Lower leg skin (tissue), 4 donors: Measurements from ENCODE around the gene BTN2A1. TPM values are rescaled to one million over a fixed set of nuclear protein-coding genes. Genes with fewer than 3 reads are reported as not detected.
"Not testable (repeated sequence)": the region's sequence is repeated elsewhere in the genome, so short reads cannot be mapped to it uniquely, and the experiment has no call there.

Experiments
- DNase-seq, 2 donors: peaks; one replicate each; pipeline ENCODE4 v3.0.0-alpha.2; 2019; ENCODE audit warnings: low spot score in 2 of 2
- H3K4me3 ChIP-seq: fragments of 200-600 bp; sonication (generic); 2 replicates; pipeline ENCODE4 v1.5.1; 2017; ENCODE audit warnings: mild to moderate bottlenecking, low read depth; ENCODE audit not compliant: poor library complexity, severe bottlenecking
- CTCF ChIP-seq, 3 donors: fragments of 450-650 bp; IDR thresholded peaks; one replicate each; pipeline ENCODE4 v1.5.1; 2016; ENCODE audit warnings: antibody characterized with exemption in 3 of 3, mild to moderate bottlenecking in 3 of 3, moderate library complexity in 2 of 3
- POLR2A ChIP-seq, 2 donors: fragments of 450-650 bp; IDR thresholded peaks; one replicate each; pipeline ENCODE4 v1.6.1; 2016 to 2017; ENCODE audit warnings: antibody characterized with exemption in 2 of 2, mild to moderate bottlenecking in 1 of 2, moderate library complexity in 1 of 2
- WGBS, 2 donors: methylation state at CpG; one replicate each; pipeline ENCODE4 v1.1.5; 2018; 5-methylcytosine and 5-hydroxymethylcytosine counted together
- intact Hi-C: fragments of 100-400 bp; cut with DNase I; formaldehyde crosslinking; loops from one replicate; pipeline ENCODE4 v1.15.0; 2023; ENCODE audit warnings: low total_unique reads
- total RNA-seq, 4 donors: library from RNA; depleted of rRNA; stranded (reverse); fragments of >200 nt; gene quantifications; one replicate each; pipeline ENCODE4 v1.1.0, GENCODE V29; 2016

Gene BTN2A1
- total RNA-seq, 4 donors from 2014 or later, result 9.9 to 16.4 (median 12.0) TPM

GRCh38 chr6:26455357-26455970 lies 2.3 kb upstream of the BTN2A1 start:
- no peak for DNase-seq
- 69 to 82% methylated on average over 3 of the region's 3 CpGs for WGBS, 2 donors
- intact Hi-C loops, result no loop called here
- H3K4me3 ChIP-seq, result no peak overlapping the region
- TF ChIP-seq POLR2A (IDR thresholded peaks at IDR 0.05) (no peak), CTCF (IDR thresholded peaks at IDR 0.05) (no peak)

- 12% methylated on average over 9 of the region's 9 CpGs for WGBS, 2 donors
- TF ChIP-seq POLR2A (IDR thresholded peaks at IDR 0.05) (no peak), CTCF (IDR thresholded peaks at IDR 0.05) (no peak)
- intact Hi-C loops, result no loop called here
- no peak for DNase-seq
- no peak overlapping the region for H3K4me3 ChIP-seq
Measured at GRCh38 chr6:26457264-26457805, 420 bp upstream of the BTN2A1 start.

GRCh38 chr6:26459023-26459810 lies 1.5 kb downstream of the BTN2A1 start:
- DNase-seq, result no peak
- TF ChIP-seq POLR2A (IDR thresholded peaks at IDR 0.05) (no peak), CTCF (IDR thresholded peaks at IDR 0.05) (no peak)
- 83 to 88% methylated on average over 16 of the region's 16 CpGs for WGBS, 2 donors
- H3K4me3 ChIP-seq, result no peak overlapping the region
- intact Hi-C loops, result no loop called here

GRCh38 chr6:26461353-26461752 lies 3.6 kb downstream of the BTN2A1 start:
- intact Hi-C loops, DNase-seq, H3K4me3 ChIP-seq: not testable (repeated sequence)
- WGBS, 2 donors, result 67 to 78% methylated on average over 5 of the region's 5 CpGs

GRCh38 chr6:26464014-26464413 lies 6.3 kb downstream of the BTN2A1 start:
- no peak overlapping the region for H3K4me3 ChIP-seq
- WGBS, 2 donors, result 92% methylated on average over 4 of the region's 4 CpGs
- no peak for TF ChIP-seq CTCF (IDR thresholded peaks at IDR 0.05)
- no peak for TF ChIP-seq POLR2A (IDR thresholded peaks at IDR 0.05)
- intact Hi-C loops, result no loop called here
- DNase-seq, result no peak

GRCh38 chr6:26464416-26465131 lies 6.8 kb downstream of the BTN2A1 start:
- no peak overlapping the region for H3K4me3 ChIP-seq
- no peak for DNase-seq
- intact Hi-C loops, result no loop called here
- TF ChIP-seq CTCF (IDR thresholded peaks at IDR 0.05) (no peak), POLR2A (IDR thresholded peaks at IDR 0.05) (no peak)
- WGBS, 2 donors, result 95 to 96% methylated on average over 7 of the region's 7 CpGs
